Lung microvascular endothelial cell (primary cell): ENCODE results near the gene MFF. TPM values are rescaled to one million over a fixed set of nuclear protein-coding genes. Genes with fewer than 3 reads are reported as not detected.
"Not testable (repeated sequence)": the region's sequence is repeated elsewhere in the genome, so short reads cannot be mapped to it uniquely, and the experiment has no call there.

ENCODE experiments used
- DNase-seq, 2 donors: peaks; one replicate each; pipeline versions ENCODE4 v3.0.0 to v3.0.0-alpha.2; 2010; ENCODE audit warnings: low read depth in 2 of 2
- total RNA-seq: library from RNA; depleted of rRNA; stranded (reverse); fragments of >200 nt; gene quantifications from 2 replicates; pipeline ENCODE4 v1.2.1, GENCODE V29; 2014

MFF gene
- total RNA-seq, 1 donor from 2014 or later = 33.9 TPM

- DNase-seq = no peak
These were observed 10.7 kb downstream of the MFF start for GRCh38 chr2:227335713-227336112.

- DNase-seq = no peak
These were observed 12.4 kb downstream of the MFF start for GRCh38 chr2:227337442-227337841.

- DNase-seq = no peak
These were observed 14.1 kb downstream of the MFF start for GRCh38 chr2:227339098-227339599.

- DNase-seq = no peak
These were observed 15.1 kb downstream of the MFF start for GRCh38 chr2:227340106-227340505.

GRCh38 chr2:227341553-227341952, 16.5 kb downstream of the MFF start:
- DNase-seq = no peak

GRCh38 chr2:227344231-227344630, 19.2 kb downstream of the MFF start:
- DNase-seq = no peak

GRCh38 chr2:227347117-227347516, 22.1 kb downstream of the MFF start:
- DNase-seq = no peak

- no peak for DNase-seq
These were observed 23.3 kb downstream of the MFF start for GRCh38 chr2:227348324-227348723.

- DNase-seq = no peak
These were observed 25.1 kb downstream of the MFF start for GRCh38 chr2:227349989-227350612.

GRCh38 chr2:227351639-227352038, 26.6 kb downstream of the MFF start:
- DNase-seq = no peak

GRCh38 chr2:227360351-227360750, 35.3 kb downstream of the MFF start:
- no peak for DNase-seq

- DNase-seq = no peak
These were observed 38.7 kb downstream of the MFF start for GRCh38 chr2:227363756-227364155.

GRCh38 chr2:227364585-227365263, 39.7 kb downstream of the MFF start:
- DNase-seq = not testable (repeated sequence)

- DNase-seq = no peak
These were observed 40.8 kb downstream of the MFF start for GRCh38 chr2:227365833-227366232.

GRCh38 chr2:227366769-227367426, 41.8 kb downstream of the MFF start:
- peak in 1 of 2 donors; percentile 72 for DNase-seq

- DNase-seq = no peak
These were observed 42.4 kb downstream of the MFF start for GRCh38 chr2:227367427-227367795.

GRCh38 chr2:227368574-227368973, 43.5 kb downstream of the MFF start:
- DNase-seq = no peak

GRCh38 chr2:227370092-227370491, 45.0 kb downstream of the MFF start:
- DNase-seq = no peak

GRCh38 chr2:227370791-227371312, 45.8 kb downstream of the MFF start:
- peak; percentile 55 to 67 for DNase-seq

- no peak for DNase-seq
These were observed 48.3 kb downstream of the MFF start for GRCh38 chr2:227373389-227373788.

GRCh38 chr2:227374158-227374557, 49.1 kb downstream of the MFF start:
- DNase-seq = no peak

GRCh38 chr2:227376656-227377396, 51.8 kb downstream of the MFF start:
- DNase-seq = no peak
